Amniotic epithelial cell (primary cell): Measurements from ENCODE around the gene SEM1.
"Not testable (repeated sequence)": the region's sequence is repeated elsewhere in the genome, so short reads cannot be mapped to it uniquely, and the experiment has no call there.

Experiments used
- DNase-seq: peaks from one replicate; pipeline ENCODE4 v3.0.0-alpha.2; 2010; ENCODE audit warnings: low read depth

SEM1 gene

GRCh38 chr7:96701258-96701657 lies 8.4 kb downstream of the SEM1 start:
- no peak for DNase-seq

GRCh38 chr7:96700516-96700915 lies 9.1 kb downstream of the SEM1 start:
- no peak for DNase-seq

- DNase-seq, result no peak
Measured at GRCh38 chr7:96699219-96699871, 10.3 kb downstream of the SEM1 start.

GRCh38 chr7:96698449-96698848 lies 11.2 kb downstream of the SEM1 start:
- DNase-seq, result not testable (repeated sequence)

- no peak for DNase-seq
Measured at GRCh38 chr7:96697822-96698221, 11.8 kb downstream of the SEM1 start.

- no peak for DNase-seq
Measured at GRCh38 chr7:96695581-96695980, 14.1 kb downstream of the SEM1 start.

GRCh38 chr7:96694082-96694481 lies 15.6 kb downstream of the SEM1 start:
- DNase-seq, result no peak

- peak; percentile 23 for DNase-seq
Measured at GRCh38 chr7:96691702-96692101, 17.9 kb downstream of the SEM1 start.

- no peak for DNase-seq
Measured at GRCh38 chr7:96689414-96689813, 20.2 kb downstream of the SEM1 start.

- DNase-seq, result peak; percentile 42
Measured at GRCh38 chr7:96686305-96686704, 23.3 kb downstream of the SEM1 start.

- DNase-seq, result no peak
Measured at GRCh38 chr7:96685755-96686154, 23.9 kb downstream of the SEM1 start.

GRCh38 chr7:96685353-96685752 lies 24.3 kb downstream of the SEM1 start:
- no peak for DNase-seq

- peak; percentile 48 for DNase-seq
Measured at GRCh38 chr7:96679886-96680285, 29.8 kb downstream of the SEM1 start.

GRCh38 chr7:96676919-96677318 lies 32.7 kb downstream of the SEM1 start:
- DNase-seq, result no peak

GRCh38 chr7:96675548-96675947 lies 34.1 kb downstream of the SEM1 start:
- DNase-seq, result no peak

- no peak for DNase-seq
Measured at GRCh38 chr7:96674565-96674964, 35.1 kb downstream of the SEM1 start.

- DNase-seq, result no peak
Measured at GRCh38 chr7:96671854-96672253, 37.8 kb downstream of the SEM1 start.

GRCh38 chr7:96670338-96671289 lies 39.0 kb downstream of the SEM1 start:
- no peak for DNase-seq

- no peak for DNase-seq
Measured at GRCh38 chr7:96669812-96670211, 39.8 kb downstream of the SEM1 start.

GRCh38 chr7:96667026-96667425 lies 42.6 kb downstream of the SEM1 start:
- DNase-seq, result peak; percentile 80

- no peak for DNase-seq
Measured at GRCh38 chr7:96665689-96666088, 44.0 kb downstream of the SEM1 start.

GRCh38 chr7:96664793-96665192 lies 44.9 kb downstream of the SEM1 start:
- no peak for DNase-seq

- DNase-seq, result no peak
Measured at GRCh38 chr7:96663871-96664445, 45.7 kb downstream of the SEM1 start.
